ENCODE measurements around the gene DMBT1.
A peak's percentile ranks its signal among the peaks of the same experiment; 100 is the strongest.
"Not testable (repeated sequence)": the region's sequence is repeated elsewhere in the genome, so short reads cannot be mapped to it uniquely, and the experiment has no call there.

Gene DMBT1

DNA sequence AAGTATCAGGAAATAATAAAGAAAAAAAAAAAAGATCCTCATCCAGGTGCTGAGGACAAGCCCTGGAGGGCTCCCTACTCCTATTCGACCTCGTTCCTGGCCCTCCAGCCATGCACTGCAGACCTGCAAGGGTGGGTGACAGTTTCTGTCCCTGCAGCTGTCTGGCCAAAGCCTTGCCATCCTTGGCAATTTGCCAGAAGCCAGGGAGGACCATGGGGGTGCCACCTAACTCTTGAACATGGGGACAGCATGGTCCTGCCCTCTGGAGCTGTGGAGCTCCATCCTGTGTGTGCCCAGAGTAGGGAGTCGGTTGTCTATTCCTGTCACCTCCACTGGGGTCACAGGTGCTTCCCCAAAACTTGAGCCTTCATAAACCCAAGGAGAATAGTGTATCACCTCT is 27.8 kb downstream of the DMBT1 start:
- no peak for DNase-seq

DNA sequence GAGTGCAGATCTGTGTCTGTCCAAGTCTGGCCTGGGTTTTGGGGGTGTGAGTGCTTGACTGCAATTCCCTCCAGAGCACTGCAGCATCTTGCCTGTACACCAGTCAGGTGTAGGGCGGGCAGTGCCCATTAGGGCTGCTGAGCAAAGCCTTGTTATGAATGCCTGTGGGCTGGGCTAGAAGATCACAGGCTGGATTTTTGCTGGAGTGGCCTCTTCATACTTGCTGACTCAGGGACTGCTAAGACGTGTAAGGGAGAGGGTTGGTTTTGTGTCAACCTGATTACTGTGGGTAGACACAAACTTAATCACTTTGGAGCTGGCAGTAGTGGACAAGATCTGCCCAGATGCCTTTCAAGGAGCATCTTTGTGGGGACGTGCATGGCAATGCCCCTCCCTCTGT is 29.6 kb downstream of the DMBT1 start:
- DNase-seq: no peak

DNA sequence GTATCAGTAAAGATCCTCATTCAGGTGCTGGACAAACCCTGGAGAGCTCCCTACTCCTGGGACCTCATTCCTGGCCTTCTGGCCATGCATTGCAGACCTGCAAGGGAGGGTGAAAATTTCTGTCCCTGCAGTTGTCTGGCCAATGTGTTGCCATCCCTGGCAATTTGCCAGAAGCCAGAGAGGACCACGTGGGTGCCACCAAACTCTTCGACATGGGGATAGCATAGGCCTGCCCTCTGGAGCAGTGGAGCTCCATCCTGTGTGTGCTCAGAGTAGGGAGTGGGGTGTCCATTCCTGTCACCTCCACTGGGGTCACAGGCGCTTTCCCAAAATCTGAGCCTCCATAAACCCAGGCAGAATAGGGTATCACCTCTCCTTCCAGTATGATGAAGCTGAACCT is 31.2 kb downstream of the DMBT1 start:
- DNase-seq: no peak

DNA sequence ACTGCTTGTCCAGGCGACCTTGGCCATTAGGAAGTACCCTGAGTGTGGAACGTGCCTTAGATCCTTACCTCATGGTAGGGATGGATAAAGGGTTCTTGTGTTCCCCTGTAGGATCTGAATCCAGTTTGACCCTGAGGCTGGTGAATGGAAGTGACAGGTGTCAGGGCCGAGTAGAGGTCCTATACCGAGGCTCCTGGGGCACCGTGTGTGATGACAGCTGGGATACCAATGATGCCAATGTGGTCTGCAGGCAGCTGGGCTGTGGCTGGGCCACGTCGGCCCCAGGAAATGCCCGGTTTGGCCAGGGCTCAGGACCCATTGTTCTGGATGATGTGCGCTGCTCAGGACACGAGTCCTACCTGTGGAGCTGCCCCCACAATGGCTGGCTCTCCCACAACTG is 31.6 kb downstream of the DMBT1 start:
- DNase-seq: no peak

DNA sequence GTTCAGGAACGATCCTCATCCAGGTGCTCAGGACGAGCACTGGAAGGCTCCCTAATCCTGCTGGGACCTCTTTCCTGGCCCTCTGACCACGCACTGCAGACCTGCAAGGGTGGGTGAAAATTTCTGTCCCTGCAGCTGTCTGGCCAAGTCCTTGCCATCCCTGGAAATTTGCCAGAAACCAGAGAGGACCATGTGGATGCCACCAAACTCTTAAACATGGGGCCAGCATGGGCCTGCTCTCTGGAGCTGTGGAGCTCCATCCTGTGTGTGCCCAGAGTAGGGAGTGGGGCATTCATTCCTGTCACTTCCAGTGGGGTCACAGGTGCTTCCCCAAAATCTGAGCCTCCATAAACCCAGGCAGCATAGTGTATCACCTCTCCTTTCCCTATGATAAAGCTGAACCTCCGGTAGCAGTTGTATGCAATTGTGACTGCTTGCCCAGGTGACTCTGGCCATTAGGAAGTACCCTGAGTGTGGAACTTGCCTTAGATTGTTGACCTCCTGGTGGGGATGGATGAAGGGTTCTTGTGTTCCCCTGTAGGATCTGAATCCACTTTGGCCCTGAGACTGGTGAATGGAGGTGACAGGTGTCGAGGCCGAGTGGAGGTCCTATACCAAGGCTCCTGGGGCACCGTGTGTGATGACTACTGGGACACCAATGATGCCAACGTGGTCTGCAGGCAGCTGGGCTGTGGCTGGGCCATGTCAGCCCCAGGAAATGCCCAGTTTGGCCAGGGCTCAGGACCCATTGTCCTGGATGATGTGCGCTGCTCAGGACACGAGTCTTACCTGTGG is 57.1 kb downstream of the DMBT1 start:
- DNase-seq: no peak

DNA sequence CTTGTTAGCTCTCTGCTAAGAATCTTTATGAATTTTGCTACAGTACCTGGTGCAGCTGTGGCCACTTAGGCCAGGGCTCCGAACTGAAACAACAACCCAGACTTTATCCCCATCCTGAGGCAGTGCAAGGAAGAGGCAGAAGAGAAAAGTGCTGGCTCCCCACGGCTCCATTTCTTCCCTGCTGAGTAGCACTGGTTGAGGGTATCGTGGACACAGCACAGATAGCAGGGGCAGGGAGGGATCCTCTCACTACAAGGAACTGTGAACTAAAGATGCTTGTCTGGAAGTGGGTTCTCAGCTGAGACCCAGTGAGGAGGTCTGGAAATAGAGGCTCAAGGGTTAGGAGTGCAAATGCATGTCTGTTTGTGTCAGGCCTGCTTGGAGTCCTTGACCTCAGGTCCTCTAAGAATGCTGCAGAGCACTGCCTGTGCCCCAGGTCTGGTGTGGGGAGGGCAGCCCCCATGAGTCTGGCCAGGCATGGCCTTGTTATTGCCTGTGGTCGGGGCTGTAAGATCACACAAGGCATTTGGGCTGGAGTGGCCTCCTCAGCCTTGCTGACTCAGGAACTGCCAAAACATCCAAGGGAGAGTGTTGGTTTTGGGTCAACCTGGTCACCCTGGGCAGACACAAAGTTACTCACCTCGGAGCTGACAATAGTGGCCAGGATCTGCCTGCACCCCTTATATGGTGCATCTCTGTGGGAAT is 58.1 kb downstream of the DMBT1 start:
- DNase-seq: no peak

DNA sequence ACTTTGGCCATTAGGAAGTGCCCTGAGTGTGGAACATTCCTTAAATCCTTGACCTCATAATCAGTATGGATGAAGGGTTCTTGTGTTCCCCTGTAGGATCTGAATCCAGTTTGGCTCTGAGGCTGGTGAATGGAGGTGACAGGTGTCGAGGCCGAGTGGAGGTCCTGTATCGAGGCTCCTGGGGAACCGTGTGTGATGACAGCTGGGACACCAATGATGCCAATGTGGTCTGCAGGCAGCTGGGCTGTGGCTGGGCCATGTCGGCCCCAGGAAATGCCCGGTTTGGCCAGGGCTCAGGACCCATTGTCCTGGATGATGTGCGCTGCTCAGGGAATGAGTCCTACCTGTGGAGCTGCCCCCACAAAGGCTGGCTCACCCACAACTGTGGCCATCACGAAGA is 60.4 kb downstream of the DMBT1 start:
- not testable (repeated sequence) for DNase-seq

DNA sequence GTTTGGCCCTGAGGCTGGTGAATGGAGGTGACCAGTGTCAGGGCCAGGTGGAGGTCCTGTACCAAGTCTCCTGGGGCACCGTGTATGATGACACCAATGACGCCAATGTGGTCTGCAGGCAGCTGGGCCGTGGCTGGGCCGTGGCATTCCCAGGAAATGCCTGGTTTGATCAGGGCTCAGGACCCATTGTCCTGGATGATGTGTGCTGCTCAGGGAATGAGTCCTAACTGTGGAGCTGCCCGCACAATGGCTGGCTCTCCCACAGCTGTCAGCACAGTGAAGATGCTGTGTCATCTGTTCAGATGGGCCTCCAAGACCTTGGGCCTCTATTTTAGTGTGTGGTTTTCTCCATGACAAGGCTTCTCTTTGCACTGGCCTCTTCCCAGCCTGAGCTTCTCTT is 64.0 kb downstream of the DMBT1 start:
- DNase-seq: no peak

DNA sequence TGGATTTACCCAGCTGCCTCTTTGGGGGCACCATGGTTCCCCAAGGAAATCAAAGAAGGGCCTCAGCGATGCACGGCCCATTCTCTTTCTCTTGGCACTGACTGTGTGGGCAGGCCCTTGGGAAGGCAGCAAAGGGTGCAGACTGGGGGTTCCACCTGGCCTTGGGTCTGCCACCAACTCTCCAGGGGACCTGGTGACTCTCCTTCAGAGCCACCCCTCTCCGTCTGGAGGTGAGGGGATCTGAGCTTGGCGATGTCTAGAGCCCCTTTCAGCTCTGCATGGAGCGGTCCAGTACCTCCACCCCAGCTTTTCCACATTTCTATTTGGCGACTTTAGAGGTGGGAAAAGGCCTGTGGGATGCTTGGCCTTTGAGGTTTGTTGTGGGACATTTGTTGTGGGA is 70.0 kb downstream of the DMBT1 start:
- no peak for DNase-seq

DNA sequence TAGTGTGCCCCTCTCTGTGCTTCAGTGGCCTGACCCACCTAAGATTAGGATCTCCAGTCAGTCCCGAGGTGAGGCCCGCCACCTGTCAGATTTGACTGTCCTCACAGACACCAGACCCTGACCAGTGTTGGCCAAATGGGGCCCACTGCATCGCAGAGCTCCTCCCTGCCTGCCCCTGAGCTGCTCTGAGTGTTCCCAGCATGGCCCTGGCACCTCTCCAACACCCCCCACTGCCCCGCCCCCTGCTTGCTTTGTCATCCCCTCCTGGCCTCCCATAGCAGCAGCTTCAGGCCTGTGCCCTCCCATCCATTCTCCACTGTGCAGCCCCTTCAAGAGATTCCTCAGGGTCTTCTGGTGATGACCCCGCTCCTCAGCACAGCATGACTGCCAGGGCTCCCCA is 71.5 kb downstream of the DMBT1 start:
- no peak for DNase-seq

DNA sequence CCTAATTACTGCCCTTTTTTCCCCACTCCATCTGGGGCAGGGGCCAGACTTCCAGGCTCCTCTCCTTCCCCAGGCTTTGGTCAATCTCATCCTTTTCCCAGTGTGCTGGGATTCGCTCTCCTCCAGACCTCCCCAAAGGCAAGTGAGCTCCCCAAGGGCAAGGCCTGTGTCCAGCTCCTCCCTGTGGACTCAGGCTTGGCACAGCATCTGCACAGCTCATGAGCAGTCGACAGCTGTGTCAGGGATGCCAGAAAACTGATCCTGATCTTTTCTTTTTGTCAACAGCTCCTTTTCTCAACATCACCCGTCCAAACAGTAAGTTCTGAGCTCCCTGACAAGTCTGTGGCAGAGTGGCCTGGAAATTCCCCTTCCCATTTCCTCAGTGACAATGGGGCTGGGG is 72.0 kb downstream of the DMBT1 start:
- no peak for DNase-seq

DNA sequence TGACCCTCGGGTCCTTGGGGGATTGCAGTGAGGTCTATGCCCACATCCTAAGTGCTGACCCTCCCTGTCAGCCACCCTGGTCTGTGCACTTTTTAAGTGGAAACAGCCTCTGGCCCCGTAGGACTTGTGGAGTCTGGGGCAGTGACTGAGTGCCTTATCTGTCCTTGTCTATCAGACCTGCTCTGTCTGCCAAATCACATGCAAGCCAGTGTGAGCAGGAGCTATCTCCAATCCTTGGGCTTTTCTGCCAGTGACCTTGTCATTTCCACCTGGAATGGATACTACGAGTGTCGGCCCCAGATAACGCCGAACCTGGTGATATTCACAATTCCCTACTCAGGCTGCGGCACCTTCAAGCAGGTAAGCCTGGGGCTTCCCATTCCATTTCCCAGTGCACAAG is 76.4 kb downstream of the DMBT1 start:
- DNase-seq: no peak

DNA sequence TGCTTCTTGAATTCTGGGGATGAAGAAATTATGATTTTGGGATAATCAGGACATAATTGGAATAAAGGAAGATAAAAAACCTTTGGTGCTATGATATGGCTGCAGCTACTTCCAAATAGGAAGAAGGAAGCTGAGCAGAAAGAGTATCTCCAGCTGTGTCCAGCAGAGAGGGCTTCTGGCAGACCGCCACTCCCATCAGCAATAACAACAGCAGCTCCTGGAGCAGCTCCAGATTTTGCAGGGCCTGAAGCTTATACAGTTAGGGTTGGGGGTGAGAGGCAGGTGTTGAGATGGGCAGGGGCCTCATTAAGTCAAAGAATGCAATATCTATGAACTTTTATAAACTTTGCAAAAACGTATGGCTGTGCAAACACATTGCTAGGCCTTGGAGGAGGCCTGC is 76.8 kb downstream of the DMBT1 start:
- DNase-seq: no peak

DNA sequence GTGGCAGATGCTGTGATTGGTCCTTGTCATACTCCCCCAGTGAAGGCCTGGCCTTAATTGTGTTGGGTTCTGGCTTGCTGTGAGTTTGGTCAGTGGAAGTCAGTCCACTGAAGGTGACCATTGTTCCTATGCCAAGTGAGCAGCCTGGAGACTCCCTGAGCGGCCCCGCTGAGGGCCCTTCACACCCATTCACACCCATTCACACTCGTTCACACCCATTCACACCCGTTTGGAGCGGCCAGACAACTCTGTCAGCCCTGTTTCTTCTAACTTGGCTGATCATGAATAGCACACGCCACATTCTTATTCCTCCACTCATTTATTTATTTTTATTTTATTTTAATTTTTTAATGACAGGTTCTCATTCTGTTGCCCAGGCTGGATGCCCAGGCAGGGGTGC is 77.6 kb downstream of the DMBT1 start:
- no peak for DNase-seq

DNA sequence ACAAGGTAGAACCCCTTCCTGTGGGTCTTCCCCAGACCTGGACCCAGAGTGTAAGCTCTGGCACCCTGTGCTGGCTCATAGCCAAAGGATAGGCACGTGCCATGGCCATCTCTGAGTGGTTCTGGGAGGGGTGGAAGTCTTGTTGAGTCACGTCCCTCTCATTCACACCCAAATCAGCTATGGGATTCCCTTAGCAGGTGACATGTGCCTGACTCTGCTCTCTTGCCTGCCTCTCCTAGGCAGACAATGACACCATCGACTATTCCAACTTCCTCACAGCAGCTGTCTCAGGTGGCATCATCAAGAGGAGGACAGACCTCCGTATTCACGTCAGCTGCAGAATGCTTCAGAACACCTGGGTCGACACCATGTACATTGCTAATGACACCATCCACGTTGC is 79.2 kb downstream of the DMBT1 start:
- no peak for DNase-seq

DNA sequence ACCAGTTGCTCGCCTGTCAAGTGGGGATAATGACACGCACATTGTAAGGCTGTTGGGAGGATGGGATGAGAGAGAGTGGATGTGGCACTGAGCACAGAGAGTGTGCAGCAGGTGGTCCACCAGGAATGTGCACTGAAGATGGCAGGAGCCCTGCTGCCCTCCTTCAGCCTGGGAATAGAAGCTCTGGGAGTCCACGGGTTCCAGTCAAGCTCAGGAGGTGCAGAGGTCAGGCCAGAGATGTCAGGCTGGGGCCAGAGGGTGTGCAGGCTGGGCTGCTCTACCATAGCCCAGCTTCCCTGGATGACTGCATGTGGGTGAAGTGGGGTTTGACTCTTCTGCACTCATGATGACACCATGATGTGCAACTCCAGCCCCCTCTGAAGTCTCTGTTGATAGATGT is 80.4 kb downstream of the DMBT1 start:
- no peak for DNase-seq

DNA sequence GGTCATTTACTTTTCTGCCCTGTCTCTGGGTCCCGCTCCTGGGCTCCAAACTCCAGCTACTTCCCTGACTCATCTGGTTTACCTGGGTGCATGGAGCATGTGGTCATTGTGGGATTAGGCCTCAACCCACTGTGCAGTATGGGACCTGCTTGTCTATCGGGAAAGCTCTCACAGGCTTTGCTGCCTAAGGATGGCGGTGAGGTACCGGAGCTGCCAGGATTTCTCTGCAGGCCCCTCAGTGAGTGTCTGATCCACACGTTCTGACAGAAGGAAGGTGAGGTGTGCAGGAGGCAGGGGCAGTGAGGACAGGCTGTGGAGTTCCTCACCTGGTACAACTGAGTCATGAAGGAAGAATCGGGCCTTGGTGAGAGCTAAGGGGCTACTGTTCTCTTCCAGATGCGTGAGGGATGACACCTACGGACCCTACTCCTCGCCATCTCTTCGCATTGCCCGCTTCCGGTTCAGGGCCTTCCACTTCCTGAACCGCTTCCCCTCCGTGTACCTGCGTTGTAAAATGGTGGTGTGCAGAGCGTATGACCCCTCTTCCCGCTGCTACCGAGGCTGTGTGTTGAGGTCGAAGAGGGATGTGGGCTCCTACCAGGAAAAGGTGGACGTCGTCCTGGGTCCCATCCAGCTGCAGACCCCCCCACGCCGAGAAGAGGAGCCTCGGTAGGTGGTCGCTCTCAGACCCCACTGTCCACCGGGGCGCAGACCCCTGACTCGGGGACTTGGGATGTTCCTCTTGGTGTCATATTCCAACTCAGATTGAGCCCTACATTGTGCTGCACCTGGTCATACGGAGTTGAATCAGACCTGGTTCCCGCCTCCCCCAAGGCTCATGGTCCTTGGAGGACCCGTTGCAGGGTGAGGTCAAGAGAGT is 82.4 kb downstream of the DMBT1 start:
- DNase-seq: no peak

DNA sequence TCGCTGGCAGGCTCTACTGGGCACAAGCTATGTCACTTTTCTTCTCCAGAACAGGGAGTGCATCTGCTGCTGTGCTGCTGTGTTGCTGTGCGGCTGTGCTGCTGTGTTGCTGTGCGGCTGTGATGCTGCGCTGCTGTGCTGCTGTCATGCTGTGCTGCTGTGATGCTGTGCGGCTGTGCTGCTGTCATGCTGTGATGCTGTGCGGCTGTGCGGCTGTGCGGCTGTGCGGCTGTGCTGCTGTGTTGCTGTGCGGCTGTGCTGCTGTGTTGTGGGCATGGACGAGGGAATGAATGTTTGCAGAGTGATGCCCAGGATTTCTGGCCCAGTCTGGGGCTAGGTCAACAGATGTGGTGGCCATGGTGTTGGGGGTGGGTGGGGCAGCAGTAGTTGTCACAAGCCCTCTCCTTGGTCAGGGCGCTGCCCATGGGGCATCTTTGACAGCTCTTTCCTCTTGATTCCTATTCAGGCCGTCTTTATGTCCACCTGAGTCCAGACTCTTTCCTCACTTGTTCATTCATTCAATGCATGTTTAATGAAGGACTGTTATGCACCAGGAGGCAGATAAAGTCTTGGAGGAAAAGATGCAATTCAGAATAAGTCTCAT is 83.5 kb downstream of the DMBT1 start:
- no peak for DNase-seq

DNA sequence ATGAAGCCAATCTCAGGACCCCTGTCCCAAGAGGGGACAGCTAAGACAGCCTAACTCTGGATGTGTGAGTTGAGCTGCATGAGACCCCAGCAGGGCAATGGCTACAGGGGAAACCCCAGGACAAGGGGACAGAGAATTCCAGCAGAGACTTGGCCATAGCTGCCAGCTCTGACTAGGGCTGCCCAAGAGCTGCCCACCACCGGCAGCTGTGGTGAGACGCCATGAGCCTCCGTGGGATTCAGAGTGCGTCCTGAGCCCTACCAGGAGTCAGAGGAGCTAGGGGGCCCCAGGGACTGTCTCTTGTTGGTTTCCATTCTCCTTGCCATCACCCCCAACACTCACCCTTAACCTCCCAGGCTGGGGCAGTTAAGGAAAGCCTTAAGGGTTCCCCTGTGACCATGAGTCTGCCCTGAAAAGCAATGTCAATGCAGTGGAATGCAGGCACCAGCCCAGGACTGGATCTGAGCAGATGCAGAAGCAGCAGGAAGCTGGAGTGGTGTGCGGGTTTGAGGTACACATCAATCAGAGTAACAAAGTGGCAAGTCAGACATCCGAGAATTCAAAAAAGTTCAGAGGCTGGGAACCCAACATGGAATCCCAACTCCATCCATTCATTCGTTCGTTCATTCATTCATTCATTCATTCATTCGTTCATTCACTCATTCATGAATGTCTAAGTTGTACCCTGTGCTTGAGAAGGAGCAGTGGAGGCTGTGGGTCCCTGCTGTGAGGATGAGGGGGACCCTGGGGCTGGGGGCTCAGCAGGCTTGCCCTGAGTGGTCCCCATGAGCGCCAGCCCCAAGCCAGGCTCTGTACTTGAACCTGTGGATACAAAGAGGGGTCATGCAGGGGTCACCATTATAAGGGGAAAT is 86.2 kb downstream of the DMBT1 start:
- no peak for DNase-seq

DNA sequence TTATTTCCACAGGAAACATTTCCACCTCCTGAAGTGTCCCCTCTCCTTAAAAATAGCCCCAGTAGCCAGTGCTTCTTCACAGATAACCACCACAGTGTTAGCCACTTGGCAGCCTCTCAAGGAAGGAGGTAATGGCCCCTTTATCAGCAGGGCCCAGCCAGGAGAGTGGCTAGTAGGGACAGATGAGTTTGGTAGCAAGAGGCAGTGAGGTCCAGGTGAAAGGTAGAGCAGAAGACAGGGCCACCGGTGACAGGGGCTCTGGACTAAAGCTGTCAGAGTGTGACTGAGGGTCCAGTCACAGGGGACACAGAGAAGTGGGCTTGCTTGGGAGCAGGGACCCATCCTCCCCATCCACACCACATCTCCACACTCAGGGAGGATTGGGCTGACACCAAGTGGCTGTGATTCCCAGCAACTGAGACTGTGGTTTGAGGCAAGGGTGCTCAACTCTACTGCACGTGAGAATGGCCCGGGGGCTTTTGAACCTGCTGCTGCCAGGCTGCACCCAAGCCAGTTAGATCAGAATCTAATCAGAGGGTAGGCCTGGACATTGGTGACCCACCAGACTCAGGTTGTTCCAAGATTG is 86.9 kb downstream of the DMBT1 start:
- DNase-seq: no peak

DNA sequence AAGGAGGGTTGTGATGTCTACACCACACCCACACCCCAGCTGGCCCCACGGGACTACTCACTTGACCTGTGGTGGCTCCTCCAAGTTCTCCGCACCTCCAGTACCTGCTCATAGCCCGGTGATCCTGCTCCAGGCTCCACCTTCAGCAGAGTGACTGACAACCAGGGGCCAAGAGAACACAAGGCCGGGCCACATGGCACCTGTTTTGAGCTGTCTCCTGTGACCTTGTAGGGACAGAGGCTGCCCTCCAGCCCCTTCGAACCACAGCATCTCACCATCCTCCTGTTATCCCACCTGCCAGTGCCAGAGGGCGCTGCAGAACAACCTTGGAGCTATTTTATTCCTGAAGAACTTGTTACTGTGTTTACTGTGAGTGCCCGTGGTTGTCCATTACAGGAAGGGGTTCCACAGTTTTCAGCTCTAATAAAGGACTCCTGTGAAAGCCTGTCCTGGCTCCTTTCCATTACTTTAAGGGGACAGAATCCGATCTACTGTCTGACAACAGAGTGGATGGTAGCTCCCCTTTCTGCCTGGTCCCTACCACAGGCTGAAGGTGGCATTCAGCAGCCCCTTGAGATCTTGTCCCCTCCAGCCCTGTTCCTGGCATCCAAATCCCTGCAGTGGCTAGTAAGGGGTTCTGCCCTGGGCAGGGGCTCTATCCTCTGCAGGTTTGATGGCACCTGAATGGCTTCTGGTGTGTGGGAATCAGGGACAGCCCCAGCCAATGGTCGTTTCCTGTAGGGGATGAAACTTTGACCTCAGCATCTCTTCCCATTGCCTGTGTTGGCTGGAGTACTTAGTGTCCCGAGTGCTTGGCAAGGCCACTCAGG is 88.3 kb downstream of the DMBT1 start:
- DNase-seq: peak; percentile 54
